Gastroesophageal sphincter (tissue), 3 donors: ENCODE data around the gene DSCAML1.

Source experiments
- CTCF ChIP-seq, 4 experiments: fragments of 200-600 bp in 2 of 4; fragments of 450-650 bp in 2 of 4; sonication (generic) in 1 of 4; IDR thresholded peaks; one replicate each; pipeline ENCODE4 v1.5.1; 2017 to 2019; ENCODE audit warnings: antibody characterized with exemption in 4 of 4, mild to moderate bottlenecking in 2 of 4, moderate library complexity in 2 of 4
- POLR2AphosphoS5 ChIP-seq: sonication (generic); formaldehyde crosslinking; IDR thresholded peaks from one replicate; pipeline ENCODE4 v1.6.1; 2017; ENCODE audit warnings: antibody characterized with exemption

- TF ChIP-seq CTCF (IDR thresholded peaks at IDR 0.05) (no peak), POLR2AphosphoS5 (no peak)
Observed at GRCh38 chr11:117629146-117629545, 167.9 kb downstream of the DSCAML1 start.
